Forelimb muscle (tissue), 1 donor: ENCODE data around the gene MYO1D. TPM values are rescaled to one million over a fixed set of nuclear protein-coding genes. Genes with fewer than 3 reads are reported as not detected.

Source experiments
- DNase-seq: peaks from one replicate; pipeline ENCODE4 v3.0.0-alpha.2; 2013; ENCODE audit warnings: low read depth
- polyA plus RNA-seq: library from polyadenylated mRNA; unstranded; fragments of 120-200 nt; gene quantifications from one replicate; pipeline ENCODE4 v1.2.1, GENCODE V29; 2013; ENCODE audit not compliant: insufficient read length

Gene MYO1D
- polyA plus RNA-seq, 1 donor = 5.8 TPM

DNA sequence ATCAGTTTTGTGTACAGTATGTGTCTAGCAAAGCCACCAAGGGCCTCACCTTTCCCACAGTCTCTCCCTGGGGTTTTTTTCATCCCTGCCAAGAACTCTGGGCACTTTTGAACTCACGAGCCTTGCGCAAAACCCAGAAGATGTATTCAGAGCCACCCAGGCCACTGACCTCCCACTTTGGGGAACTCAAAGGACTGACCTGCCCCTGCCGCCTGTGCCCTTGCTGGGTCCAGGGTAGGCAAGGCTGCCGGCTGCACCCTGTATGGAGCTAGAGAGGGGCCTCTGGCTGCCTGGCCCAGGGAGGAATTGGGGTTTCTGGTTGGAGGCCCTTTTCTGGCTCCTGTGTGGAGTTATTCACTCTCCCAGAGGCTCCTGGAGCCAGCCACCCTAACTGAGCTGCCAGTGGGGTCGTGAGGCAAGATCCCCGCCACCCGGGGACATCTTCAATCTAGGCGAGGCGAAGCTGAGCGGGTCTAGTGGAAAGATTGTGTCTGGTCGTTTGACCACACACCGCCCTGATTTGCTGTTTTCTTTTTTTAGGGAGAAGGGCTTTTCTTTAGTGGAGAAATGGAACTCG is 388.2 kb downstream of the MYO1D start:
- no peak for DNase-seq

DNA sequence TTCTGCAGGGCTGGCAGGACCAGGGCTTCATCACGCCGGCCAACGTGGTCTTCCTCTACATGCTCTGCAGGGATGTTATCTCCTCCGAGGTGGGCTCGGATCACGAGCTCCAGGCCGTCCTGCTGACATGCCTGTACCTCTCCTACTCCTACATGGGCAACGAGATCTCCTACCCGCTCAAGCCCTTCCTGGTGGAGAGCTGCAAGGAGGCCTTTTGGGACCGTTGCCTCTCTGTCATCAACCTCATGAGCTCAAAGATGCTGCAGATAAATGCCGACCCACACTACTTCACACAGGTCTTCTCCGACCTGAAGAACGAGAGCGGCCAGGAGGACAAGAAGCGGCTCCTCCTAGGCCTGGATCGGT is 388.8 kb downstream of the MYO1D start:
- no peak for DNase-seq

DNA sequence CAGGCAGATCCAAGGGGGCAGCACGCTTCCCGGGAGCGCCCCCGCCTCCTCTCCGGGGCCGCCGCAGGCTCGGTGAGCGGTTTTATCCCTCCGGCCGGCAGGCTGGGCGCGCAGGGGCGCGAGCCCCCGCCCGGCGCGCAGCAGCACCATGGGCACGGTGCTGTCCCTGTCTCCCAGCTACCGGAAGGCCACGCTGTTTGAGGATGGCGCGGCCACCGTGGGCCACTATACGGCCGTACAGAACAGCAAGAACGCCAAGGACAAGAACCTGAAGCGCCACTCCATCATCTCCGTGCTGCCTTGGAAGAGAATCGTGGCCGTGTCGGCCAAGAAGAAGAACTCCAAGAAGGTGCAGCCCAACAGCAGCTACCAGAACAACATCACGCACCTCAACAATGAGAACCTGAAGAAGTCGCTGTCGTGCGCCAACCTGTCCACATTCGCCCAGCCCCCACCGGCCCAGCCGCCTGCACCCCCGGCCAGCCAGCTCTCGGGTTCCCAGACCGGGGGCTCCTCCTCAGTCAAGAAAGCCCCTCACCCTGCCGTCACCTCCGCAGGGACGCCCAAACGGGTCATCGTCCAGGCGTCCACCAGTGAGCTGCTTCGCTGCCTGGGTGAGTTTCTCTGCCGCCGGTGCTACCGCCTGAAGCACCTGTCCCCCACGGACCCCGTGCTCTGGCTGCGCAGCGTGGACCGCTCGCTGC is 389.3 kb downstream of the MYO1D start:
- no peak for DNase-seq

DNA sequence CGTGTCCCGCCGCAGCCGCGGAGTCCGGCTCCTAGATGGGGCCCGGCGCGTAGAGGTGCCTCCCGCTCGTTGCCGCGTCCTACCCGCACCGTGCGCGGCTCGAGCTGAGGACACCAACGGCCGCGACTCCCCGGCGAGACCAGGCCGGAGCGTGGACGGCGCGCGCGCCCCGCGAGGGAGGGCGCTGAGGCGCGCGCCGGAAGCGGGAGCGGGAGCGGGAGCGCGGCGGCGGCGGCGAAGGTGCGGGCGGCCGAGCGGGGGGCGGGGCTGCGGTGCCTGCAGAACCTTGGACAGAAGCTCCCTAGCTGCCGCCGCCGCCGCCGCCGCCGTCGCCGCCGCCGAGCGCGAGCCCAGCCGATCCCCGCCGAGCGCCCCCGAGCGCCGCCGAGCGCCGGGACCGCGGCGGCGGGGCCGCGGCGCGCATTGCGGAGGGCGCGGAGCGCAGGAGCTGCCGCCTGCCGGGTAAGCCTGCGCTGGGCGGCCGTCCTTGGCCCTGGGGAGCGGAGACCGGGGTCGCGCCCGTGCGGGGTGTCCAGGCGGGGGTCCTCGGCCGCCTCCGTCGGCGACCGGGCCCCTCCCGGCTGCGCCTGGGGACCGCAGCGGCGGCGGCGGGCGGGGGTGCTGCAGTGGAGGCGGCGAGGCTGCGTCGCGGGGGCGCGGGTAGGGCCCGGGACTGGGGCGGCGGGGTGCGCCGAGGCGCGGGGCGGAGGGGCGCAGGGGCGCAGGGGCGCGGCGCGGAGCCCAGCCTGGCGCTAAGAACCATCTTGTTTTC is 390.0 kb downstream of the MYO1D start, which contains the start of gene CDK5R1:
Gene CDK5R1 (plus strand): TSS at position 293 of the 772 bp plus-strand sequence. CDS start 628 bp downstream, outside the sequence.
- DNase-seq = no peak

DNA sequence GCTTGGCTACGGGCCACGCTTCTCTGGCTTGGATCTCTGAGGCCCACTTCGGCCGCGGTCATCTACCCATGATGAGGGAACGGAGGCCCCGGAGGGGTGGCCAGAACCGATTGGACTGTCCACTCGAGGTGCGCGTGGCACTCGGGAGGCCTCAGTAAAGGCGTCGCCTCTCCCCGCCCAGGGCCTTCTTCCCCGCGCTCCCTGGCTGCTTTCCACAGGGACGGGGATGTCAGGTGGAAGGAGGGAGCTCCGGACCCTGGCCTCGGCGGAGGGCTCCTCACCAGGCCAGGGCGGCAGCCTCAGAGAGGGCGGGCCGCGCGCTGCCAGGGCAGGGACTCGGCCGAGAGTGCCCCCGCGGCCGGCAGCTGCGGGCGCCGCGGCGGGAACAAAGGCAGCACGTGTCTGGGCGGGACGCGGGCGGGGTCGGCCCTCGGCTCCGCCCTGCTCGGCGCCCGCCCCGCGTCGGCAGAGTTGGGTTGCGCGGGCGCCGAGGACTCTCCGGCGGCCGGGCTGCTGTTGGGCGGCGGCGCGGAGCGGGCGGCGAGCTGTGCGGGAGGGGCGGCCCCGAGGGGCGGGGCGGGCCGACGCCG is 390.7 kb downstream of the MYO1D start:
- DNase-seq = no peak

DNA sequence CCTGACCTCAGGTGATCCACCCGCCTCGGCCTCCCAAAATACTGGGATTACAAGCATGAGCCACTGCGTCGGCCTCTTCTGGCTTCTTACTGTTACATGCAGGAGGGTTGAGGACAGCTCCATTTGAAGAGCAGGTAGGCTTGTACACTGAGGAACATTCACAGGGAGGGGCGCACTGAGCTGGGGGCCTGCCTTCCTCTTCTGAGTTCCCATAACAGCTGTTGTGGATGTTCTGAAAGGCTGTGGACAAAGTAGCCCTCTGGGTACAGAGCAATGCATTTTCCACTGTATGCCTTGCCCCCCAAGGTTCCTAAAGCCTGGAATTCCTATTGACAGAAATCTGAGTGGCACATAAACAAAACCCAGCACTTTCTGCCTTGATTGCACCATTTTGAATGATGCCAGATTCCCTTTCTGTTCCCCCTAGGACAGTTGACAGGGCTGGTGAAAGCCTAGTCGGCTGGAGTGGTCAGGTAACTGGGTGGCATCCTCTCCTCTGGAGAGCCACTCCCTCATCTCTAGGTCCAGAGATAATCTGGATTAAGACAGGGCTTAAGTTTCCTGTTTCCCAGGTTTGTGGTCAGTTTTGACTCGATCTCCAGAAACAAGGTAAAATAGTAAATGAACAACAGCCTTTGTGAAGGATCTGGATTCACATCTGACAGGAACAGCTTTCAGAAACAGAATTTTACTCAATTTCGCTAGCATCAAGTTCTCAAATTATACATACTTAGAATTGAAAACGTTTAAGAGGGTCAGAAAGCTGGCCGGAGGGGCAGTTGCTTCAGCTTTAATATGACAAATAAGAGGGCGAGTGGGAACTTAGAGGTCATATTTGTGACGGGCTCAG is 391.4 kb downstream of the MYO1D start:
- no peak for DNase-seq

DNA sequence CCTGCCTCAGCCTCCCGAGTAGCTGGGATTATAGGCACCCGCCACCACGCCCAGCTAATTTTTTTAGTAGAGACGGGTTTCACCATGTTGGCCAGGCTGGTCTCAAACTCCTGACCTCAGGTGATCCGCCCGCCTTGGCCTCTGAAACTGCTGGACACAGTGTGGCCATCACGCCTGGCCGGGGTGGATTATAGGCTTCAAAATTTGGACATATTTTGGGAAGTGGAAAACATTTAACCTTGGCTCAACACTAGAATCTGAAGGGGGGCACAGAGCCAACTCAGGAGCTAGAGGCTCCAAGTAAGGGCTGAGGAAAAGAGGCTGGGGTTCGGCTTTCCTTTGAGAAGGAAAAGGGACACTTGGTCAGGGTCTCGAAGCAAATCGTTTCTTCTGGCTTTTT is 392.3 kb downstream of the MYO1D start:
- DNase-seq = no peak

DNA sequence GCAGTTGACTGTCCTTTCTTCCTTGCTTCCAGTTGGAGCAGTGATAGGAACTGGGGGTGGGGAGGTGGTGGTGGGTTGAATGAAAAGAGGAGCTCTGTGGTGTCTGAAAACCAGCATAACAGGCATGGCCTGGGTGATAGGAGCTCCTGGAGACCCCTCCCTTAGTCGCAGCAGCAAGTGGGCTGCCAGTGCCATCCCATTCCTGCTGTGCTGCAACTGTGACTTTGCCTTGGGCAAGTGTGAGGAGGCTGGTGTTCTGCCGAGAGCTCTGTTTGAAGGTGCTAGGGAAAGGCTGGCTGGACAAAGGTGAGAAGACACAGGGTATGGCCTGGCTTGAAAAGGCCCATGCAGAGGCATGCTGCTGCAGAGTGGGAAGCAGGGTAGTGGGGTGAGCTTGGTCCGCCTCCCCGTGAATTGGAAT is 392.9 kb downstream of the MYO1D start:
- DNase-seq = no peak

DNA sequence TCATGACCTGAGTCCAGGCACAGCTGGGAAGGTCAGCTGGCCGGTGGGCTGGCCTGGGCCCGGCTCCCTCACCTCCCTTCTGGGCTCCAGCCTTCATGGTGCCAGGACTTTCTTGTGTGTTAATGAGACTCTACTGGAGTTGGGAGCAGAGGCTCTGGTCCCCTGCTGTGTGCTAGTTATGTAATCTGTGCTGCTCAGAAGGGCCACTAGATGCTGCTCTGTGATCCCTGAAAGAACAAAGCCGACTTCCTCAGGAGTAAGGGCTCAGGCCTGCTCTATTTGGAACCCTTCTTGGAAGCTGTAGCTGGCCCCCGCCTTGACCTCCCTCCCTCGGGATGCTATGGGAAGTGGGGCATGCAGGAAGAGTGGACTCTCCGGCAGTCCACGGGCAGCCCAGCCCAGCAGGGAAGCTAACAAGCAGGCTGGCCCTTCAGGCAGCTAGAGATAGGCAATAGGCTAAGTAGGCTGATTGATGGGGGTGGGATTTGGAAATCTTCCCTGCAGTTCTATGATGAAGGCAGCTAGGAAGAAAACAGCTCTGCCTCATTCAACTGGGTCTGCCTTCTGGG is 393.4 kb downstream of the MYO1D start:
- peak; percentile 67 for DNase-seq

DNA sequence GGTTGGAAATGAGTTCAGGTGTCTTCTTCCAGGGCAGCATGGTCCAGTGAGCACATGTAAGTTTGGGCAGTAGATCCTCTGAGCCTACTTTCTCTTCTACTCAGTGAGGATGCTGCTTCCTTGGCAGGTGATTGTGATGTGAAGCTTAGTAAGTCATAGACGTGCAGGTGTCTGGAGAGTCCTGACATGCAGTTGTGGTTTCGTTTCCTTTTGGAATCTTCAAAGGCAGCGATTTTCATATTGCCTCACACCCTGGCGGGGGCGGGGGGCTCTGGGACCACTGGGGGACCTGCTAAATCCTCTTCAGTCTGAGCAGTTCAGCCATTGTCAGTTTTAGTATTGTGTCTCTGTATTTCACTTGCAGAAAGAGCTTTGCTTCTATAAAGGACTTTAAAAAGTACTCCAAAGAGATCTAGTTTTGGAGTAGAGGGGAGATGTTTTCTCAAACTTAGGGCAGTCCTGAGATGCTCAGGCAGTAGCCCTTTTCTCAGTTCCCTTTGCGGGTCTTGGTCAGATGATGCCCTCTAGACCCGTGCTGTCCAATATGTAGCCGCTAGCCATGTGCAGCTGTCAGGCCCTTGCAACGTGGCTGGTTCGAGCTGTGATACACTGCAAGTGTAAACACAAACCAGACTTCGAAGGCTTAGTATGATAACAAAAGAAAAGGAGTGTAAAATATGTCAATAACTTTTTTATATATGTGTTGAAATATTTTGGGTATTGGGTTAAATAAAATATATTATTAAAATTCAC is 394.2 kb downstream of the MYO1D start:
- DNase-seq = no peak

DNA sequence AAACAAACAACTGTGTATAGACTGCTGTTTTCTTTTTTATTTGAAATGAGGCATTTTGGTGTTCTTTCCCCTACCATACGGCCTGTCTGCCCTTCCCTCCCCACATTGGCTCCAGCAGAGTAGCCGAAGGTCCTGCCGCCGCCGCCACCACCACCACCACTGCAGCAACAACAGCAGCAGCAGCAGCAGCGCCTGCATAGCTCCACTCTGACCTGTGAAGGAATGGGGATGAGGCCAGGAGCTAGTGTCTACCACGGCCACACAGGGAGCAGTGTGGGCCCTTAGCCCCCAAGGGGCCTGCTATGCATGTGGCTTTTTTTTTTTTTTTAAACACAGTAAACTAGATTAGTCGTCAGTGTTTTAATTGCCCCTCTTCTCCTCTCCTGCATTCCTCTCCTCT is 395.7 kb downstream of the MYO1D start:
- DNase-seq = no peak

DNA sequence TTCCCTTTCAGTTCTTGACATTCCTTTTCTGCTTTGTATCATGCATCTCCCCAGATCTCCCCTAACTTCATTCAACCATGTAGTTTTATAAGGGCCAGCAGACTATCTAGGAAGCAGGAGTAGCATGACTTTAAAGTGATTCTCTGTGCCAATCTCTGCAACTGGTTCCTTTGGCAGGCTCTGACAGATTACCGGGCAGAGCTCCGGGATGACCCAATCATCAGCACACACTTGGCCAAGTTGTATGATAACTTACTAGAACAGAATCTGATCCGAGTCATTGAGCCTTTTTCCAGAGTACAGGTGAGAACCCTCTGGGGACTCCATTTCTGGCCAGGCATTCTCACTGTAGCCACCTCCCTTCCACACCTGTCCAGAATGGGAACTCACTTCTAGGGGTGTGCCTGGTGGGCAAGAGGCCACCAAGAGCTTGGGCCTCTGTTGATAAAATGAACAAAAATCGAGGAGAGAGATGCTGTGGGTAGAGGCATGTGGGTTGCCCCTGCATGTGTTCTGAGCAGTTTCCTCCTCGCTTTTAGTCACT is 397.8 kb downstream of the MYO1D start:
- DNase-seq = no peak

DNA sequence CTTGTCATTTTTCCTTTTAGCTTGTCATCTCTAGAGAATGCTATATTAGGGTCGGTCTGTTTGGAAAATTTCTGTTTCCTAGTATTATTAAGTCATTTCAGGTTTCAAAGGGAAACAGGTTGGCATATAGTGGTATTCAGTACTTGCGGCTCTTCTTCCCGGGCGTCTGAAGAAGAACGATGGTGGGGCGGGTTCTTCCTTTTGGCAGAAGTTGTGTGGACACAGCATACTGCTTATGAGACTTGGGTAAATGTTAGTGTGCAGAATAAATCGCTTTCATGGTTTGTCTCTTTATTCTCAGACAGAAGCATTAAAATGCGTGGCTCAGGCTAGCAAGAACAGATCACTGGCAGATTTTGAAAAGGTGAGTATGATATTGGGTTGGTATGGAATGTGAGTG is 399.7 kb downstream of the MYO1D start:
- DNase-seq = no peak

DNA sequence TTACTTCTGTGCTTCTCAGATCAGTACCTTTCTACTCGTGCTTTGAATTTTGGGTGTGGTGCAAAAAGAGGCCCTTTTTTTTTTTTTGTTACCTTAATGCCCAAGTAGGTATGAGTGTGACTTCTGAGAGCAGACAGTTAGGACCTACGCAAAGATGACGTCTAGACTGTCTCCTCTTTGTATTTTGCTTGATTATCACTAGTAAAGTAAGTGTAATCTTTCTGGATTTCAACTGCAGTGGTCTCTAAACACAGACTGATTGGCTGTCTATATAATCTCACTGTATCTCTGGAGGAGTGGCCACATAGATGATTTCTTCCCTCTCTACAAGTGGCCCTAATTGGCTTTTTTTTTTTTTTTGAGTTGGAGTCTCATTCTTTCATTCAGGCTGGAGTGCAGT is 401.7 kb downstream of the MYO1D start:
- no peak for DNase-seq

DNA sequence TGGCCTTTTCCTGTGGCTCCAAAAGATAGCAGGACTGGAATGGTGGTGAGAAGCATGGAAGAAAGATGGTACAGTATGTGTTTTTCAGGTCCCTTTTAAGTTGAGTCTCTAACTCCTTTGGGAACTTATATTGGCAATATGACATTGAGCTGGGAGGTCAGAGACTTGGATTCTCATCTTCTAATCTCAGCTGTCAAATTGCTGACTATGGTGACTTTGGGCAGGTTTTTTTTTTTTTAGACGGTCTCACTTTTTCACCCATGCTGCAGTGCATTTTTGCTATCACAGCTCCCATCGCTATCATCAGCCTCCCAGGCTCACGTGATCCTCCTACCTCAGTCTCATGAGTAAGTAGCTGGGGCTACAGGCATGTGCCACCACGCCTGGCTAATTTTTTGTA is 405.3 kb downstream of the MYO1D start:
- no peak for DNase-seq

DNA sequence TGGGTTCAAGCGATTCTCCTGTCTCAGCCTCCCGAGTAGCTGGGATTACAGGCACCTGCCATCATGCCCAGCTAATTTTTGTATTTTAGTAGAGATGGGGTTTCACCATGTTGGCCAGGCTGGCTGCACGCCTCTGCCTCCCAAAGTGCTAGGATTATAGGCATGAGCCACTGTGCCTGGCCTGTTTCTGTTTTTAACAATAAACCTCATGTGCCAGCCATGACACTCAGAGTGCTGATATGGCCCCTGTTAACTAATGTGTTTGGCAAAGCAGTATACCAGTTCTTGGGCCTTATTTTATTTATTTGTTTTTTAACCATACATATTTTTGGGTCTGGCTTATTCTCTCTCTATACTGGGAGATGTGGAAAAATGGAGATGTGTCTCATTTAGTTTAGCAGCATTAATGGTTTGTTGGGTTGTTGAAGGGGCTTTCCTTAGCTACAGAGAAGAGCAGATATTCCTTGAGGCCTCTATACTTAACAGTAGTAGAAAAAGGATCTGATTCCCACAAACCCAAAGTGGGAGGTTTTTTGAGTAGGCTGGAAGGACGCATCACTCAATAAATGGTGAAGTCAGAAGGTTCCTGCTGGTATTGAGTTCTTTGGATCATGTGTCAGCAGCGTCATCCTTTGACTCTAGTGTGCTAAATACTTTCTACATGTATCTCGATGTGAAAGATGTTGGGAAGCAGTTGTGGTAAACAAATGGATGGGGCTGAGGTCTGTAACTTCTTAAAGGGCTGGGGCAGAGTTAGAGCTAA is 406.3 kb downstream of the MYO1D start:
- DNase-seq = no peak

DNA sequence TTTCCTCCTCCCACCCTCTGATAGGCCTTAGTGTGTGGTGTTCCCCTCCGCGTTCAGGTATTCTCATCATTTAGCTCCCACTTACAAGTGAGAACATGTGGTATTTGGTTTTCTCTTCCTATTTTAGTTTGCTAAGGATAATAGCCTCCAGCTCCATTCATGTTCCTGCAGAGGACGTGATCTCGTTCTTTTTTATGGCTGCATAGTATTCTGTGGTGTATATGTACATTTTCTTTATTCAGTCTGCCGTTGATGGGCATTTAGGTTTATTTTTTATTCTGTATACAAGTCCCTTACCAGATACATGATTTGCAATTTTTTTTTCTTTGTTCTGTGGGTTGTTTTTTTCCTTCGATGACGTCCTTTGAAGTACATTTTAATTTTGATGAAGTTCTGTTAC is 409.0 kb downstream of the MYO1D start:
- no peak for DNase-seq

DNA sequence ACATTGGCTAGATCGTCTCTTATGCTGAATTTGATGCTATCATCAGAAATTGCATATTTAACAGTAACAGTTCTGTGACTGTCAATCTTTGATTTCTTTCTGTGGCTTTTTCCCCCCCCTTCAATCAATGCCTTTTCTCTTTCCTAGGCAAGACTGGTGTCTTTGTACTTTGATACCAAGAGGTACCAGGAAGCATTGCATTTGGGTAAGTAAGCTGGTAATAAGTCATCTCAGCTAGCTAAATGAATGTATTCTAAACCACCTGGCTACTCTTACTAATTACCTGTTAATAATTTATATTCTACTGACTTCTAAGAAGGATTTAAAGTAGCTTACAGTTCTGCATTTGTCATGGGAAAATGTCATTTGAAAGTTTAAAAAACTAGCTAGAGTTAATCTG is 412.6 kb downstream of the MYO1D start:
- DNase-seq = no peak

DNA sequence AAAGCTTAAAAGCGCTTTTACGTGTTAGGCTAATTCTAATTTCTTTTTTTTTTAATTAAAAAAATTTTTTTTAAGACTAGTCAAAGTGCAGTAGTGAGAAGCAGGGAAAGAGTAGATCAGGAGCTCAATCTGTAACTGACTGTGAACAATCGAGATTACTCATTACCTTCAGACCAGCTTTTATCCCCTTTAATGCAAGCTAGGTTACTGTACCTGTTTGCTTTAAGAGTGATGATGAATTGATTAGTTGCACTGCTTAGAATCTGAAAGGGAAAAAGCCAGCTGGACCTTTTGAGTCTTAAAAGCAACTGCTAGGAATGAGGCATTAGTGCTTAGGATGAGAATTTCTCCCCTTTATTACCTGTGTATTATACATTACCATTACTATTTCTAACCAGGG is 413.6 kb downstream of the MYO1D start:
- no peak for DNase-seq
